Glutamatergic neuron (in vitro differentiated cells): ENCODE results near the gene TP53I11. TPM values are rescaled to one million over a fixed set of nuclear protein-coding genes. Genes with fewer than 3 reads are reported as not detected.

Experiments
- DNase-seq: peaks from one replicate; pipeline ENCODE4 v3.0.0; 2022
- H3K27ac Mint-ChIP-seq: one replicate; pipeline ENCODE4 v1.8.0; 2020; ENCODE audit warnings: mild to moderate bottlenecking, mixed read lengths, inconsistent platforms; ENCODE audit not compliant: unreplicated experiment
- H3K27me3 Mint-ChIP-seq: one replicate; pipeline ENCODE4 v1.8.0; 2020; ENCODE audit warnings: mild to moderate bottlenecking, moderate library complexity, mixed read lengths, inconsistent platforms; ENCODE audit not compliant: unreplicated experiment
- H3K36me3 Mint-ChIP-seq: one replicate; pipeline ENCODE4 v1.8.0; 2020; ENCODE audit warnings: mild to moderate bottlenecking, mixed read lengths, inconsistent platforms; ENCODE audit not compliant: unreplicated experiment
- H3K4me1 Mint-ChIP-seq: one replicate; pipeline ENCODE4 v1.8.0; 2020; ENCODE audit warnings: mild to moderate bottlenecking, low read depth, mixed read lengths, inconsistent platforms; ENCODE audit not compliant: unreplicated experiment
- H3K4me3 Mint-ChIP-seq: one replicate; pipeline ENCODE4 v1.8.0; 2020; ENCODE audit warnings: mild to moderate bottlenecking, mixed read lengths, inconsistent platforms; ENCODE audit not compliant: unreplicated experiment
- H3K9me3 Mint-ChIP-seq: one replicate; pipeline ENCODE4 v1.8.0; 2020; ENCODE audit warnings: mild to moderate bottlenecking, moderate library complexity, mixed read lengths, inconsistent platforms; ENCODE audit not compliant: unreplicated experiment
- total RNA-seq: library from RNA; stranded (reverse); fragmentation: NEBNext Ultra II Directional; extraction: Animal tissue kit (Norgen Biotek cat#: 25700); gene quantifications from one replicate; pipeline ENCODE4 v1.2.1, GENCODE V29; 2021; ENCODE audit not compliant: unreplicated experiment
- TF ChIP-seq, protein P1 (sequence below): fragments of 200-600 bp; sonication (generic); IDR thresholded peaks from one replicate; pipeline ENCODE4 v1.5.0; 2021; ENCODE audit not compliant: partially characterized antibody, unreplicated experiment

TP53I11 gene
- total RNA-seq, 1 donor from 2014 or later: 420 TPM

DNA sequence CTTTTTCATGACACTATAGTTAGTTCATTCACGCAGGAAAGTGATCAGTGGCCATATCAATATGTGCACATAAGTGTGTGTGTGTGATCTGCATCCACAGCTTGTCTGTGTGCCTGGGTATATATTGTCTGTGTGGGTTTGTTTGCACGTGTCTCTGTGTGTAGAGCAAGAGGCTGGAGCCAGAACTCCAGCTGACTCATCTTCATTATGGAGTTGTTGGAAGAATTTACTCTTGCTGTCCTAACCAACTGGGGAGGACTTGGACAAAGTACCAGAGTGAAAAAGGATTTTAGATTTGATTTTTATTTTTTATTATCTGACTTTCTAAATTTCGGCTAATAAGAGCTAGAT, 63.9 kb downstream of the TP53I11 start:
- DNase-seq: no peak
- H3K27ac Mint-ChIP-seq: no peak overlapping the region
- H3K4me3 Mint-ChIP-seq: no peak overlapping the region
- peaks cover 25% of the 10 kb centered on the region for H3K4me1 Mint-ChIP-seq
- peaks cover 2% of the 10 kb centered on the region for H3K9me3 Mint-ChIP-seq
- H3K27me3 Mint-ChIP-seq: peaks cover 4% of the 10 kb centered on the region
- TF ChIP-seq, protein P1, sequence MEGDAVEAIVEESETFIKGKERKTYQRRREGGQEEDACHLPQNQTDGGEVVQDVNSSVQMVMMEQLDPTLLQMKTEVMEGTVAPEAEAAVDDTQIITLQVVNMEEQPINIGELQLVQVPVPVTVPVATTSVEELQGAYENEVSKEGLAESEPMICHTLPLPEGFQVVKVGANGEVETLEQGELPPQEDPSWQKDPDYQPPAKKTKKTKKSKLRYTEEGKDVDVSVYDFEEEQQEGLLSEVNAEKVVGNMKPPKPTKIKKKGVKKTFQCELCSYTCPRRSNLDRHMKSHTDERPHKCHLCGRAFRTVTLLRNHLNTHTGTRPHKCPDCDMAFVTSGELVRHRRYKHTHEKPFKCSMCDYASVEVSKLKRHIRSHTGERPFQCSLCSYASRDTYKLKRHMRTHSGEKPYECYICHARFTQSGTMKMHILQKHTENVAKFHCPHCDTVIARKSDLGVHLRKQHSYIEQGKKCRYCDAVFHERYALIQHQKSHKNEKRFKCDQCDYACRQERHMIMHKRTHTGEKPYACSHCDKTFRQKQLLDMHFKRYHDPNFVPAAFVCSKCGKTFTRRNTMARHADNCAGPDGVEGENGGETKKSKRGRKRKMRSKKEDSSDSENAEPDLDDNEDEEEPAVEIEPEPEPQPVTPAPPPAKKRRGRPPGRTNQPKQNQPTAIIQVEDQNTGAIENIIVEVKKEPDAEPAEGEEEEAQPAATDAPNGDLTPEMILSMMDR: no peak
- no peaks in the 10 kb centered on the region for H3K36me3 Mint-ChIP-seq

DNA sequence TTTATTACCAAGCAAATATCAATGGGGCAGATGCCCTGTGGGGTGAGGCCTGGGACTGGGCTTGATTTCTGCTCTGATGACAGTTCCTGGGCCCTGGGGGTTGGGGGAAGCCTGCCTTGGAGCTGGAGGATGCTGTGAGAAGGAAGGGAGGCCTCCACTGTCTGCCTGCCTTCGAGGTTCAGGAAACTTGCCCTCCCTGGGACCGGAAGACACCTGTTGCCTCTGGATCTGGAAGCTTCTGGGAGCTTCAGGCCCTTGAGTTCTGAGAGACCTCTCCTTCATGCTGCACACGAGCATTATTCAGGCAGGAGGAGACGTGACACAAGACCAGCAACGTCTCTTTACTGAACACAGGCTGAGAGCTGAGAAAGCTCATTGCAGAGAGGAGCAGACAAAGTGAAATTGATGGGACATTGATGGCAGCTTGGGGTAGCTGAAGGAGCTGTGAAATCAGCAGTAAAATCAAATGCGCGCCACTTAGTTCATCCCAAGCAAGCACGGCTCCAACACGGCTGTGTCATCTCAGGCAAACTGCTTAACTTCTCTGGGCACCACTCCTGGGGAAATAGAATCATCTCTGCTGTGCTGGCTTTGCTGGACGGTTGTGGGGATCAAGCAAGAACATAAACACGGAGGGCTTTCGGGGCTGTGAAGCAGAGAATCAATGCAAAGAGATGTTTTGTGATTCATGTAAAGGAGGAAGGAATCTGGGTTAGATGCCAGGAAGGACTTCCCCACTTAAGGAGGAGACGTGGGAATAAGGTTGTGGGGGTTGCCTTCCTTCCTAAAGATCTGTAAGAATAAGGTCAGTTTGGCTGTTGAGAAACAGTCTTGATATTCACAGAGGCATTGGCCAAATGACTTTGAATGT, 64.5 kb downstream of the TP53I11 start:
- Mint-ChIP-seq H3K9me3 (peaks cover 2% of the 10 kb centered on the region), H3K27ac (no peak overlapping the region), H3K36me3 (no peaks in the 10 kb centered on the region), H3K27me3 (peaks cover 4% of the 10 kb centered on the region), H3K4me1 (peaks cover 22% of the 10 kb centered on the region), H3K4me3 (no peak overlapping the region)
- TF ChIP-seq, protein P1: no peak
- no peak for DNase-seq

GRCh38 chr11:44885065-44885810, 65.4 kb downstream of the TP53I11 start:
- TF ChIP-seq, protein P1: no peak
- DNase-seq: no peak
- peaks cover 2% of the 10 kb centered on the region for H3K9me3 Mint-ChIP-seq
- H3K4me1 Mint-ChIP-seq: peaks cover 21% of the 10 kb centered on the region
- no peak overlapping the region for H3K27ac Mint-ChIP-seq
- no peaks in the 10 kb centered on the region for H3K36me3 Mint-ChIP-seq
- peaks cover 6% of the 10 kb centered on the region for H3K27me3 Mint-ChIP-seq
- H3K4me3 Mint-ChIP-seq: no peak overlapping the region

DNA sequence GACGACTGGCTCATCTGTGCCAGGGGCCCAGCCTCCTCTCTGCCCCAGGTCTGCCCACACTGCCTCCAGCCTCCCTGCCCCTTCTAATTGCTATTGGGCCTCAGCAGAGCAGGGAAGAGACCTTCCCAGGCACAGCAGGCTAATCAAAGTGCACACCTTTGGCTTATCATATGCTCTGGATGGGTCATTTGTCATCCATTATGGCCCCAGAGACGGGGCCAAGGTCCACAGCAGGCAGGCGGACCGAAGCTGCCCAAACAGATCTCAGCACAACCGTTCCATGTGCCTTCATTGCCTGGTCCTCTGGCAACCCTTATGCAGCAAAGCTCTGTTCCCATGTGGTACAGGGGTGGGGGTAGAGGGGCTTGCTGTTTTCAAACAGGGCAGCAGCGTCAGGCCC, 66.6 kb downstream of the TP53I11 start:
- Mint-ChIP-seq H3K4me3 (no peak overlapping the region), H3K27me3 (peaks cover 5% of the 10 kb centered on the region), H3K36me3 (no peaks in the 10 kb centered on the region), H3K9me3 (peaks cover 2% of the 10 kb centered on the region), H3K4me1 (peaks cover 21% of the 10 kb centered on the region), H3K27ac (no peak overlapping the region)
- no peak for DNase-seq
- TF ChIP-seq, protein P1: no peak

DNA sequence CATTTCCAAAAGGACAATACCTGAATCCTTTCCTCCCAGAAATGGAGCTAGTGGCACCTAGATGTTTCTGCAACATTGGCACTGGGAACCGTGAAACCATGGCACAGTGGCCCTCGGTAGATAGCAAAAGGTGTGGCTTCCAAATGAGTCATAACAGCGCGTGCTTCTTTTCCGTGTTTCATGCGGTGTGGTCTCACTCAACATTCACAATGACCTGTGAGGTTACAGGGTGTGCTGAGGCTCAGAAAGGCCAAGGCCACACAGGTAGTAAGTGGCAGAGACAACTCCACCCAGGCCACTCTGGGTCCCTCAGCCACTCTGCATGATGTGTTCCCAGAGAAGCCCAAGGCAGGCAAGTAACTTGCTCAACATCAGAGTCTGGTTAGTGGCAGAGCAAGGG, 67.4 kb downstream of the TP53I11 start:
- no peak overlapping the region for H3K27ac Mint-ChIP-seq
- H3K4me3 Mint-ChIP-seq: no peak overlapping the region

More for the DNA sequence above, 67.4 kb downstream of the TP53I11 start:
- Mint-ChIP-seq H3K4me1 (peaks cover 21% of the 10 kb centered on the region), H3K27me3 (peaks cover 5% of the 10 kb centered on the region), H3K9me3 (peaks cover 2% of the 10 kb centered on the region), H3K36me3 (no peaks in the 10 kb centered on the region)
- DNase-seq: no peak
- TF ChIP-seq, protein P1: no peak
